ENCODE measurements around the gene MPIG6B.

MPIG6B gene

DNA sequence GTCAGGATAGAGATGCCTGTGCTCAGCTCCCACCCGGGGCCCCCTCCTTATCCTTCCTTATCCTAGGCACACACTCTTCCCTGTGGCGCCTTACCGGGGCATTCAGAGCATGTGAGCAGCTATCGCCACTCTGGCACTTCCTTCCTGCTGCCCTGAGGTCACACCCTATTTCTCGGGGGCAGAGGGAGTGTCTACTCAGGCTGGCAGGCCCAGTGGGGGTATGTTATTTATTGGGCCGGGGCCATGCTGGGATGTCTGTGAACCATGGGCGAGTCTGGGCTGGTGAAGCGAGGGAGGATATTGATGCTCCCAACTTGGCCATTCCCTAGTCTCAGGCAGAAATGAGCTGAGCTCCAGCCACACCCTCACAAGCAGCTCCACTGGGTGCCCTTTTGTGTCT lies 11.9 kb upstream of the MPIG6B start:
- no peak overlapping the region for H3K4me3 ChIP-seq (ENCODE audit: extremely low read depth, insufficient read depth, low read length, poor library complexity, severe bottlenecking)

GRCh38 chr6:31712296-31712695 lies 10.9 kb upstream of the MPIG6B start:
- H3K4me1 ChIP-seq (ENCODE audit: control insufficient read depth, insufficient read depth, low read length, poor library complexity, severe bottlenecking): peaks cover 21% of the 10 kb centered on the region
- H3K27ac ChIP-seq (ENCODE audit: low read depth, low read length, severe bottlenecking): no peak overlapping the region
- WGBS, 2 experiments (ENCODE audit: insufficient coverage in 2 of 2): 90 to 96% methylated on average over 4 to 8 of the region's 8 CpGs
- no peak overlapping the region for H3K4me3 ChIP-seq (ENCODE audit: extremely low read depth, insufficient read depth, low read length, poor library complexity, severe bottlenecking)
- H3K36me3 ChIP-seq (ENCODE audit: control insufficient read depth, insufficient read depth, low read length): no peaks in the 10 kb centered on the region
- no peaks in the 10 kb centered on the region for H3K9me3 ChIP-seq (ENCODE audit: control insufficient read depth, low read length)

More for the DNA sequence above, 11.9 kb upstream of the MPIG6B start:
- 82 to 93% methylated on average over 3 to 6 of the region's 8 CpGs for WGBS, 2 experiments (ENCODE audit: insufficient coverage in 2 of 2)
- Histone ChIP-seq H3K9me3 (ENCODE audit: control insufficient read depth, low read length) (no peaks in the 10 kb centered on the region), H3K36me3 (ENCODE audit: control insufficient read depth, insufficient read depth, low read length) (no peaks in the 10 kb centered on the region), H3K27ac (ENCODE audit: low read depth, low read length, severe bottlenecking) (no peak overlapping the region), H3K4me1 (ENCODE audit: control insufficient read depth, insufficient read depth, low read length, poor library complexity, severe bottlenecking) (peaks cover 21% of the 10 kb centered on the region)

DNA sequence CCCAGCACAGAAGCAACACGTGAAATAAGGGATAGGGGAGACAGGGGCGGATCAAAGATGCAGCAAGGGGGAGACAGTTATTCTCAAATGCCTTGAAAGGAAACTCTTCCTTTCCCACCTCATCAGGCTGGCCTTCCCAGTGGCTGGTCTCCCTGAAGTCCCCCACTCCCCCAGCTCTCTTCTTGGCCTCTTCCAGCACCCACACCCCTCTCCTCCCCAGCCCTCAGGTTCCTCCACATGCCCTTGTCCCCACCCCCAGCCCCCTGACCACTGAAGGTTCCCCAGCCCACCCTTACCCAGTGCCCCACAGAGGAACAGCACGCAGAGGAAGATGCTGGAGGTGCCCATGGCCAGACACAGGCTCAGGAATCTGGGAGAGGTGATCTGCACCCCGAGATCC lies 9.7 kb upstream of the MPIG6B start:
- Histone ChIP-seq H3K27ac (ENCODE audit: low read depth, low read length, severe bottlenecking) (peak overlapping the region; percentile 72), H3K4me3 (ENCODE audit: extremely low read depth, insufficient read depth, low read length, poor library complexity, severe bottlenecking) (no peak overlapping the region), H3K4me1 (ENCODE audit: control insufficient read depth, insufficient read depth, low read length, poor library complexity, severe bottlenecking) (peaks cover 21% of the 10 kb centered on the region), H3K9me3 (ENCODE audit: control insufficient read depth, low read length) (no peaks in the 10 kb centered on the region), H3K36me3 (ENCODE audit: control insufficient read depth, insufficient read depth, low read length) (no peaks in the 10 kb centered on the region)
- WGBS, 2 experiments (ENCODE audit: insufficient coverage in 2 of 2): 68 to 79% methylated on average over 3 of the region's 4 CpGs

DNA sequence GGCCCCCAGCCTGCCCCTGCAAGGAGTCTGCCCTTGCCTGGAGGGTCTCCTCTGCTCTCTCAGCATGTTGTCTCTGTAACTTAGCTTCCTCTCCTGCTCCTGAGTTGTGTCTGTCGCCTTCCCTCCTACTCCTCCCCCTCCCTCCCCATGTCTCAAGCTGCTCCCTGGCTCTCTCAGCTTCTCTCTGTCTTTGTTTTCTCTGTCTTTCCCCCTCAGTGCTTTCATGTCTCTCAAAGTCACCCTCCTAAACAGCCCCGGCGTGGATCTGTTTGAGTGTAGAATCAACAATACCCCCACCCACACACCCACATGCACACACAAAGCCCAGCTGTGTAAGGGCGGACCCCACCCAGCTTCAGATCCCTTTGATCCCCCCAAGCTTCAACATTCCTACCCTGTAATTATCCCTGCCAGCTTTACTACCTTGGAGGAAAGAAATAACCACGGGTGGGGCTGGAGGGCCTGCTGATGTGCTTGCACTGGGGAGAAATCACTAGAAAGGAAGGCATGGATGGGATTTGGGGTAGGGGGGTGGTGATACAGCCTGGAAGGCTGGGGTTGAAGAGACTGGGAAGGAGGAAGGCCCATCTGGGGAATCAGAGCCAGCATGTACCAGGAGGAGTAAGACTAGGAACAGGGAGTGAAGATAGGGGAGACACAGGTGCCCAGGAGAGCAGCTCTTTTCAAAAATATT lies 9.0 kb upstream of the MPIG6B start:
- Histone ChIP-seq H3K36me3 (ENCODE audit: control insufficient read depth, insufficient read depth, low read length) (no peaks in the 10 kb centered on the region), H3K9me3 (ENCODE audit: control insufficient read depth, low read length) (no peaks in the 10 kb centered on the region), H3K4me3 (ENCODE audit: extremely low read depth, insufficient read depth, low read length, poor library complexity, severe bottlenecking) (no peak overlapping the region), H3K4me1 (ENCODE audit: control insufficient read depth, insufficient read depth, low read length, poor library complexity, severe bottlenecking) (peaks cover 21% of the 10 kb centered on the region), H3K27ac (ENCODE audit: low read depth, low read length, severe bottlenecking) (peak overlapping the region; percentile 72)
- WGBS, 2 experiments (ENCODE audit: insufficient coverage in 2 of 2): 9 to 15% methylated on average over 3 to 4 of the region's 5 CpGs

DNA sequence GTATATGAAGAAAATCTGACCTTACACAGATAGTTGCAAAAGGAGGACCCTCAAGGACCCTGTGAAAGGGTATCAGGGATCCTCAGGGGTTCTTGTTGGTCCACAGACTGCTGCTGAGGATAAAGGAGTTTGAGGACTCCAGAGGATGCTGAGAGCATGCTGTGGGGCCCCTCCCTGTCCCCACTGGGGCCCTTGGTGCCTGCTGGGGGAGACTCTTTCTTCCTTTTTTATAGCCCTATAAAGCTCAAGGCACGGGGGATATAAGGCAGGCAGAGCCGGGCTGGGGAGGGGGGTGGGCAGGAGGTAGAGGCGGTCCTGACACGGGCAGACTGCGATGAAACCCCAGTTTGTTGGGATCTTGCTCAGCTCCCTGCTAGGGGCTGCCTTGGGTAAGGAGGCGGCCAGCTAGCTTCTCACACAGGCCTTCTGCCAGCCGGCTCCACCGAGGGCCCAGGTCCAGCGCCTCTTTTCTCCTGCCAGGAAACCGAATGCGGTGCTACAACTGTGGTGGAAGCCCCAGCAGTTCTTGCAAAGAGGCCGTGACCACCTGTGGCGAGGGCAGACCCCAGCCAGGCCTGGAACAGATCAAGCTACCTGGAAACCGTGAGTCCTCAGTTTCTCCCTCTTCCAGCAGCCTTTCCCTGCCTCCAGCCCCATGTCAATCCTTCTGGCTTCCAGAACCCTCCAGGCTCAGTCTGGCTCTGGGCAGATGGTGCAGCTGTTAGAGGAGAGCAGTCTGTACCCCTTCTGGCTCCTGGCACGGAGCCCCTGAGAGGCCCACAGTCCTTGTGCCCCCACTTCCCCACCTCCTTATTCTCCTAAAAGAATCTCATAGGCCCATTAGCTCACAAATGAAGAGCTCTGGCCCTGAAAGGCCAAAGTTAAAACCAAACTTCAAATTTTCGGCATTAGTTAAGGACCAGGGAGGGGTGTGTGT lies 7.9 kb upstream of the MPIG6B start, which contains the start of gene LY6G6D:
TSS of gene LY6G6D (plus strand) at position 327 of the 937 bp plus-strand sequence. CDS start at position 335, 8 bp downstream.
- Histone ChIP-seq H3K4me1 (ENCODE audit: control insufficient read depth, insufficient read depth, low read length, poor library complexity, severe bottlenecking) (peaks cover 21% of the 10 kb centered on the region), H3K36me3 (ENCODE audit: control insufficient read depth, insufficient read depth, low read length) (no peaks in the 10 kb centered on the region), H3K4me3 (ENCODE audit: extremely low read depth, insufficient read depth, low read length, poor library complexity, severe bottlenecking) (no peak within 1 kb of the TSS), H3K27ac (ENCODE audit: low read depth, low read length, severe bottlenecking) (peak within 1 kb of the TSS; percentile 72), H3K9me3 (ENCODE audit: control insufficient read depth, low read length) (no peaks in the 10 kb centered on the region)
- WGBS, 2 experiments (ENCODE audit: insufficient coverage in 2 of 2): 50 to 68% methylated on average over 13 to 14 of the region's 16 CpGs

GRCh38 chr6:31717499-31718222 lies 5.5 kb upstream of the MPIG6B start:
- Histone ChIP-seq H3K36me3 (ENCODE audit: control insufficient read depth, insufficient read depth, low read length) (no peaks in the 10 kb centered on the region), H3K27ac (ENCODE audit: low read depth, low read length, severe bottlenecking) (no peak overlapping the region), H3K4me3 (ENCODE audit: extremely low read depth, insufficient read depth, low read length, poor library complexity, severe bottlenecking) (no peak overlapping the region), H3K9me3 (ENCODE audit: control insufficient read depth, low read length) (no peaks in the 10 kb centered on the region), H3K4me1 (ENCODE audit: control insufficient read depth, insufficient read depth, low read length, poor library complexity, severe bottlenecking) (peaks cover 17% of the 10 kb centered on the region)
- WGBS, 2 experiments (ENCODE audit: insufficient coverage in 2 of 2): 73 to 74% methylated on average over 6 to 9 of the region's 10 CpGs

DNA sequence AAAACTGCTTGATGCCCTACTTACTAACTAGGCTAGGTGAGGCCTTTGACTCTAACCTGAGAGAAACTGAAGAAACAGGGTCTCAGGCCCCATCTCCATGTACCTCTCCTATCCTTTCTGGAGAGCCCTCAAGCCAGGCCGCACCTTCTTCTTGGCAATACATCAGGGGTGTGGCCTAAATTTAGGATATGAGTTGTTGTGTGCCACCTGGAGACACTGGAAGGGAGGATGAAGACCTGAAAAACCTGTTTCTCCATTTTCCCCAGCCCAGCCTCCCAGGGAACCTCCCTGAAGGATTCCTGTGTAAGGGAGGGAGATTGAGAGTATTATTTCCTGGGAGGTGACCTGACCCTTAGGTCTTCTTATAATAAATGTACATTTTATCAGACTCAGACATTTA lies 4.9 kb upstream of the MPIG6B start:
- no peaks in the 10 kb centered on the region for H3K9me3 ChIP-seq (ENCODE audit: control insufficient read depth, low read length)
- H3K4me3 ChIP-seq (ENCODE audit: extremely low read depth, insufficient read depth, low read length, poor library complexity, severe bottlenecking): no peak overlapping the region
- H3K4me1 ChIP-seq (ENCODE audit: control insufficient read depth, insufficient read depth, low read length, poor library complexity, severe bottlenecking): peaks cover 13% of the 10 kb centered on the region
- peaks cover 2% of the 10 kb centered on the region for H3K36me3 ChIP-seq (ENCODE audit: control insufficient read depth, insufficient read depth, low read length)
- no CpG with 5 or more reads among the region's 1 CpG for WGBS, 2 experiments (ENCODE audit: insufficient coverage in 2 of 2)
- H3K27ac ChIP-seq (ENCODE audit: low read depth, low read length, severe bottlenecking): no peak overlapping the region

GRCh38 chr6:31719001-31719400 lies 4.2 kb upstream of the MPIG6B start:
- Histone ChIP-seq H3K36me3 (ENCODE audit: control insufficient read depth, insufficient read depth, low read length) (peaks cover 2% of the 10 kb centered on the region), H3K9me3 (ENCODE audit: control insufficient read depth, low read length) (no peaks in the 10 kb centered on the region), H3K4me3 (ENCODE audit: extremely low read depth, insufficient read depth, low read length, poor library complexity, severe bottlenecking) (no peak overlapping the region), H3K4me1 (ENCODE audit: control insufficient read depth, insufficient read depth, low read length, poor library complexity, severe bottlenecking) (peaks cover 5% of the 10 kb centered on the region), H3K27ac (ENCODE audit: low read depth, low read length, severe bottlenecking) (no peak overlapping the region)
- 93 to 98% methylated on average over 4 of the region's 6 CpGs for WGBS, 2 experiments (ENCODE audit: insufficient coverage in 2 of 2)

GRCh38 chr6:31720196-31720770 lies 2.9 kb upstream of the MPIG6B start:
- 82 to 98% methylated on average over 4 to 5 of the region's 5 CpGs for WGBS, 2 experiments (ENCODE audit: insufficient coverage in 2 of 2)
- no peak overlapping the region for H3K4me3 ChIP-seq (ENCODE audit: extremely low read depth, insufficient read depth, low read length, poor library complexity, severe bottlenecking)

GRCh38 chr6:31721351-31722020 lies 1.7 kb upstream of the MPIG6B start, which contains the start of gene LY6G6C:
Gene LY6G6C, minus strand, starts transcription at chr6:31721746. Its CDS starts 67 bp downstream, at chr6:31721679.
- Histone ChIP-seq H3K36me3 (ENCODE audit: control insufficient read depth, insufficient read depth, low read length) (peaks cover 23% of the 10 kb centered on the region), H3K4me1 (ENCODE audit: control insufficient read depth, insufficient read depth, low read length, poor library complexity, severe bottlenecking) (no peaks in the 10 kb centered on the region), H3K9me3 (ENCODE audit: control insufficient read depth, low read length) (no peaks in the 10 kb centered on the region), H3K4me3 (ENCODE audit: extremely low read depth, insufficient read depth, low read length, poor library complexity, severe bottlenecking) (no peak within 1 kb of the TSS), H3K27ac (ENCODE audit: low read depth, low read length, severe bottlenecking) (no peak within 1 kb of the TSS)
- whole genome bisulfite sequencing, 2 experiments (ENCODE audit: insufficient coverage in 2 of 2): 100% methylated on average over 1 of the region's 4 CpGs

More at GRCh38 chr6:31720196-31720770, 2.9 kb upstream of the MPIG6B start:
- no peaks in the 10 kb centered on the region for H3K9me3 ChIP-seq (ENCODE audit: control insufficient read depth, low read length)
- H3K36me3 ChIP-seq (ENCODE audit: control insufficient read depth, insufficient read depth, low read length): peaks cover 11% of the 10 kb centered on the region
- no peaks in the 10 kb centered on the region for H3K4me1 ChIP-seq (ENCODE audit: control insufficient read depth, insufficient read depth, low read length, poor library complexity, severe bottlenecking)
- H3K27ac ChIP-seq (ENCODE audit: low read depth, low read length, severe bottlenecking): no peak overlapping the region

All from mesodermal cell (in vitro differentiated cells).